Gastrocnemius medialis (tissue), 4 donors: Measurements from ENCODE around the gene SMYD3. TPM values are rescaled to one million over a fixed set of nuclear protein-coding genes. Genes with fewer than 3 reads are reported as not detected.

Experiments used
- ATAC-seq, 2 donors: fragments of 150-250 bp; one replicate each; pipeline ENCODE4 v1.9.1; 2016
- DNase-seq, 2 donors: peaks; one replicate each; pipeline ENCODE4 v3.0.0-alpha.2; 2019
- H3K27ac ChIP-seq, 4 donors: fragments of 200-600 bp; sonication (generic); 1 replicate in 1 of 4; 2 replicates in 3 of 4; pipeline ENCODE4 v1.5.1; 2016 to 2018; ENCODE audit warnings: mild to moderate bottlenecking in 2 of 4, moderate library complexity in 1 of 4
- H3K27me3 ChIP-seq, 3 donors: fragments of 200-600 bp; sonication (generic) in 2 of 3; 1 replicate in 1 of 3; 2 replicates in 2 of 3; pipeline versions ENCODE4 v1.5.1 to v1.6.0; 2016 to 2019; ENCODE audit warnings: mild to moderate bottlenecking in 1 of 3, moderate library complexity in 1 of 3
- H3K36me3 ChIP-seq, 2 donors: fragments of 200-600 bp; sonication (generic) in 1 of 2; one replicate each; pipeline ENCODE4 v1.5.1; 2017 to 2018
- H3K4me1 ChIP-seq, 2 donors: fragments of 200-600 bp; sonication (generic) in 1 of 2; one replicate each; pipeline ENCODE4 v1.5.1; 2016 to 2017; ENCODE audit warnings: mild to moderate bottlenecking in 2 of 2
- H3K4me3 ChIP-seq, 4 donors: fragments of 200-600 bp; sonication (generic) in 3 of 4; 1 replicate in 1 of 4; 2 replicates in 3 of 4; pipeline ENCODE4 v1.5.1; 2016 to 2019; ENCODE audit warnings: mild to moderate bottlenecking in 2 of 4
- H3K9me3 ChIP-seq, 3 donors: fragments of 200-600 bp; sonication (generic) in 2 of 3; 1 replicate in 1 of 3; 2 replicates in 2 of 3; pipeline ENCODE4 v1.5.1; 2016 to 2019
- POLR2A ChIP-seq, 2 donors: fragments of 450-650 bp; IDR thresholded peaks; one replicate each; pipeline ENCODE4 v1.6.1; 2017; ENCODE audit warnings: antibody characterized with exemption in 2 of 2, mild to moderate bottlenecking in 2 of 2, moderate library complexity in 2 of 2
- in situ Hi-C, 4 donors: fragments of 200-750 bp; cut with MboI; loops; one replicate each; pipeline versions ENCODE4 v1.15.0 to v1.8.0; 2017; ENCODE audit warnings: low sequenced_read_pairs in 4 of 4
- intact Hi-C: fragments of 100-400 bp; cut with DNase I; formaldehyde crosslinking; loops from one replicate; pipeline ENCODE4 v1.15.1; 2023; ENCODE audit warnings: low total_unique reads
- total RNA-seq, 4 donors: library from RNA; depleted of rRNA; stranded (reverse); fragments of >200 nt; gene quantifications; one replicate each; pipeline versions ENCODE4 v1.1.0 to v1.2.3, GENCODE V29; 2016
- TF ChIP-seq, protein P1 (sequence below), 5 experiments: fragments of 450-650 bp in 3 of 5; fragments of 200-600 bp in 2 of 5; sonication (generic) in 2 of 5; IDR thresholded peaks in 4 of 5; conservative IDR thresholded peaks in 1 of 5; 1 replicate in 4 of 5; 2 replicates in 1 of 5; pipeline ENCODE4 v1.5.1; 2016 to 2019; ENCODE audit warnings: antibody characterized with exemption in 5 of 5, mild to moderate bottlenecking in 3 of 5, moderate library complexity in 3 of 5

The SMYD3 gene
- total RNA-seq, 4 donors from 2014 or later: 4.4 to 10.3 (median 6.3) TPM

DNA sequence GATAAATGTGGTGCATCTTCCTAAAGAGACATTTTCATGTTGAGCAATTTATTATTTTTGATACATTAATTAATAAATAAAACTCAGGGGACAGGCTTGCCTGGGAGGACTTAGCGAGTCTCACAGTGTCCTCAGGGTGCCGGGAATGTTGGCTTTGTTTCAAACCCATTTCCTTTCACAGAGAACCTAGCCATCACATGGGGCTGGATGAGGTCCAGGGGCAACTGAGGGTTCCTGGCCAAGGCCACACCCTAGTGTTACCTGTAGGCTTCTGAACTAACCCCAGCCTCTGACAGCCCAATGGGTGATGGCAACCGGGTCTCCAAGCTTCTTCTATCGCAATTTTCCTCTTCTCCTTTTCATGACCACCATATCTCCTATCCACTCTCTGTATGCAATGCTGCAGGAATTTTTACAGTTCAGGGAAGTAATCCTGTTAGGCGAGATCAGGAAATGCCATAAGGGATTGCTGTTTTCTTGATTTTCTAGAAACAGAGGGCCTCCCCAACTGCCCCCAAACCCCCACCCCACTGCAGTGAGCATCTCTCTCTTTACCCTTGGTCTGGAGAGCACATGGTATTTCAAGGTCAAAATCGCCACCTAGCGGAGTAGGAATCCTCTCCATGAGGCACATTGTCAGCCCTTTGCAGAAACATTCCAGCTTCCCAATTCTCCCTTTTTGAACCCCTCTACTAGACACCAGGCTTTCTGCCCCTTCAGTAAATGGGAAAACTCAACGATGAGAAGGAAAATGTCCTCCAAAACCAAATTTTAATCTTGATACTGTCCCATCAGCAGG is 22.1 kb upstream of the SMYD3 start:
- Histone ChIP-seq H3K36me3 (no peaks in the 10 kb centered on the region), H3K4me3 (no peak overlapping the region), H3K4me1 (no peaks in the 10 kb centered on the region), H3K9me3 (no peaks in the 10 kb centered on the region), H3K27me3 (no peaks in the 10 kb centered on the region), H3K27ac (no peak overlapping the region)
- in situ Hi-C loops: no loop called here
- intact Hi-C loops: no loop called here
- no peak for ATAC-seq
- no peak for TF ChIP-seq POLR2A (IDR thresholded peaks at IDR 0.05)
- TF ChIP-seq, protein P1, sequence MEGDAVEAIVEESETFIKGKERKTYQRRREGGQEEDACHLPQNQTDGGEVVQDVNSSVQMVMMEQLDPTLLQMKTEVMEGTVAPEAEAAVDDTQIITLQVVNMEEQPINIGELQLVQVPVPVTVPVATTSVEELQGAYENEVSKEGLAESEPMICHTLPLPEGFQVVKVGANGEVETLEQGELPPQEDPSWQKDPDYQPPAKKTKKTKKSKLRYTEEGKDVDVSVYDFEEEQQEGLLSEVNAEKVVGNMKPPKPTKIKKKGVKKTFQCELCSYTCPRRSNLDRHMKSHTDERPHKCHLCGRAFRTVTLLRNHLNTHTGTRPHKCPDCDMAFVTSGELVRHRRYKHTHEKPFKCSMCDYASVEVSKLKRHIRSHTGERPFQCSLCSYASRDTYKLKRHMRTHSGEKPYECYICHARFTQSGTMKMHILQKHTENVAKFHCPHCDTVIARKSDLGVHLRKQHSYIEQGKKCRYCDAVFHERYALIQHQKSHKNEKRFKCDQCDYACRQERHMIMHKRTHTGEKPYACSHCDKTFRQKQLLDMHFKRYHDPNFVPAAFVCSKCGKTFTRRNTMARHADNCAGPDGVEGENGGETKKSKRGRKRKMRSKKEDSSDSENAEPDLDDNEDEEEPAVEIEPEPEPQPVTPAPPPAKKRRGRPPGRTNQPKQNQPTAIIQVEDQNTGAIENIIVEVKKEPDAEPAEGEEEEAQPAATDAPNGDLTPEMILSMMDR (IDR thresholded peaks at IDR 0.05 in 4 of 5, conservative IDR thresholded peaks at IDR 0.05 in 1 of 5): no peak
- DNase-seq: no peak

DNA sequence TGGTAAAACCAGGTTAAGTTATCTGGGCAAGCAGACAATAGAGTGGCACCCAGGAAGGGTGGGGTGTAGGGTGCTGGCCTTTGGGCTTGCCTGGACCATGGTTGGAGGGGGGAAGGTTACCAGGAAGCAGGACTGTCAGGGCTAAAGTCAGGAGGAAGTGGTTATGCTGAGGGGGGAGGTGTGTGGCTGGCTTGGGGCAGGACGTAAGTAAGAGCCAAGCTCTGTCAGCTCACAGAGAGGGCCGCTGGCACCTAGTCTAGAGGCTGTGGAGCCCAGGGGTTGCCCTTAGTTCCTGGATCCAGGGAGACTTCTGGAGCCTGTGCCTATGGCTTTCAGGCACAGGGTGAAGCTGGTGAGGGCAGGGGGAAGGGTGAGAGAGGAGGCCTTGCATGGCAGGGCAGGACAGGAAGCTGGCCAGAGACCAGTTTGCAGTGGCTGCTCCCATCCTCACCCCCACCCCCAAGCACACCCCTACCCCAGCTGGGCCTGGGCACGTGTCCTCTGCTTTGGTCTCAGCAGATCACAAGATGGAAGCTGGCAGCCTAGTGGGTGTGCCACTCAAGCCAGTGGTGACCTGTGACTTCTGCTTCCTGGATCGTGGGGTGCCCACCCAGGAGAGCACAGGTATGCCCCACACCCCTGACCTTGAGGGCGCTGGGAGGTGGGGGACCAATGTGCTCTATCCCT is 20.5 kb upstream of the SMYD3 start:
- in situ Hi-C loops: no loop called here
- no peak for ATAC-seq

DNA sequence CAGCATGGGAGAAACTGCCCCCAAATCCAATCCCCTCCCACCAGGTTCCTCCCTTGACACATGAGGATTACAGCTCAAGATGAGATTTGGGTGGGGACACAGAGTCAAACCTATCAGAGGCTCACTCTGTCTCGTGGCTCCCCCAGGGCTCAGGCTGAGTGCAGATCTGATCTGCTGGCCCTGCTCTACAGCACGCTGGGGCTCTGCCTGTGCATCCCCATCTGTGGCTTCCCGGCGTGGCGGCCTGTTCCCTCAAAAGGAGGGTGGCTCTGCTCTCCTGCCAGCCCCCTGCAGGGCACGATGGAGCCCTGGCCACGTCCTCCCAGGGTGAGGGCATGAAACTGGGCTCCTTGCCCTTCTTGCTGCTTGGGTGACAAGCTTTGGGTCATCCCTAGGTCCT is 19.8 kb upstream of the SMYD3 start:
- in situ Hi-C loops (no loop called here), intact Hi-C loops (no loop called here)
- Histone ChIP-seq H3K27ac (no peak overlapping the region), H3K27me3 (no peaks in the 10 kb centered on the region), H3K9me3 (no peaks in the 10 kb centered on the region), H3K4me1 (no peaks in the 10 kb centered on the region), H3K36me3 (no peaks in the 10 kb centered on the region), H3K4me3 (no peak overlapping the region)
- ATAC-seq (no peak), DNase-seq (no peak)
- no peak for TF ChIP-seq POLR2A (IDR thresholded peaks at IDR 0.05)
- TF ChIP-seq, protein P1 (IDR thresholded peaks at IDR 0.05 in 4 of 5, conservative IDR thresholded peaks at IDR 0.05 in 1 of 5): no peak

More for the DNA sequence above, 20.5 kb upstream of the SMYD3 start:
- TF ChIP-seq, protein P1 (IDR thresholded peaks at IDR 0.05 in 4 of 5, conservative IDR thresholded peaks at IDR 0.05 in 1 of 5): no peak
- TF ChIP-seq POLR2A (IDR thresholded peaks at IDR 0.05): no peak
- no peaks in the 10 kb centered on the region for H3K9me3 ChIP-seq
- no peaks in the 10 kb centered on the region for H3K4me1 ChIP-seq
- no peak overlapping the region for H3K27ac ChIP-seq
- H3K4me3 ChIP-seq: no peak overlapping the region
- intact Hi-C loops: no loop called here
- no peaks in the 10 kb centered on the region for H3K36me3 ChIP-seq
- DNase-seq: no peak
- H3K27me3 ChIP-seq: no peaks in the 10 kb centered on the region

DNA sequence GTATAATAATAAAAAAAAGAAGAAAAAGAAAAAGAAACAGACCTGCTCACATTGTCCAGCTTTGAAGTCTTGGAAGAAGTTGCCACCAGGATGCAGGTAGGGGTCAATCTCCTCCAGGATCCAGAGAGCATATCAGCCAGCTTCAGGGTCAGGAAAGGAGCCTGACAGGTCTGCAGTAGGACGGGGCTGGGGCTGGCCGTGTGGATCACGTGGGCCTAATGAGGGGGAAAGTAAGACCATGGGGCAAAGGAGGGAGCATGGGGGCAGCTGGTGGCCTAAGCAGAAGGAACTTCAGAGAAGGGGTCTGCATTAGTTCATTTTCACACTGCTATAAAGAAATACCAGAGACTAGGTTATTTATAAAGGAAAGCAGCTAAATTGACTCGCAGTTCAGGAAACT is 19.3 kb upstream of the SMYD3 start:
- Histone ChIP-seq H3K4me1 (no peaks in the 10 kb centered on the region), H3K27ac (no peak overlapping the region), H3K4me3 (no peak overlapping the region), H3K27me3 (no peaks in the 10 kb centered on the region), H3K36me3 (no peaks in the 10 kb centered on the region), H3K9me3 (no peaks in the 10 kb centered on the region)
- DNase-seq (no peak), ATAC-seq (no peak)
- intact Hi-C loops: no loop called here
- in situ Hi-C loops: no loop called here
- no peak for TF ChIP-seq POLR2A (IDR thresholded peaks at IDR 0.05)
- TF ChIP-seq, protein P1 (IDR thresholded peaks at IDR 0.05 in 4 of 5, conservative IDR thresholded peaks at IDR 0.05 in 1 of 5): no peak
